Ovary (tissue), 3 donors: ENCODE results near the gene LTB4R.

Experiments used
- CTCF ChIP-seq, 3 donors: fragments of 450-650 bp in 2 of 3; fragments of 200-600 bp in 1 of 3; IDR thresholded peaks; one replicate each; pipeline versions ENCODE4 v1.5.1 to v1.8.0; 2016 to 2022; ENCODE audit warnings: antibody characterized with exemption in 3 of 3, mild to moderate bottlenecking in 1 of 3
- POLR2A ChIP-seq: fragments of 450-650 bp; IDR thresholded peaks from one replicate; pipeline ENCODE4 v1.6.1; 2017; ENCODE audit warnings: antibody characterized with exemption, mild to moderate bottlenecking, moderate library complexity
- donor health status: DM: no; HTN: no; CAD: no.

GRCh38 chr14:24311837-24312615 is 724 bp downstream of the LTB4R start:
- TF ChIP-seq CTCF (IDR thresholded peaks at IDR 0.05) (no peak), POLR2A (no peak)
